ENCODE data around the gene REM2. TPM values are rescaled to one million over a fixed set of nuclear protein-coding genes. Genes with fewer than 3 reads are reported as not detected.

REM2 gene
- total RNA-seq, 1 experiment from 2014 or later, result 0.18 TPM

DNA sequence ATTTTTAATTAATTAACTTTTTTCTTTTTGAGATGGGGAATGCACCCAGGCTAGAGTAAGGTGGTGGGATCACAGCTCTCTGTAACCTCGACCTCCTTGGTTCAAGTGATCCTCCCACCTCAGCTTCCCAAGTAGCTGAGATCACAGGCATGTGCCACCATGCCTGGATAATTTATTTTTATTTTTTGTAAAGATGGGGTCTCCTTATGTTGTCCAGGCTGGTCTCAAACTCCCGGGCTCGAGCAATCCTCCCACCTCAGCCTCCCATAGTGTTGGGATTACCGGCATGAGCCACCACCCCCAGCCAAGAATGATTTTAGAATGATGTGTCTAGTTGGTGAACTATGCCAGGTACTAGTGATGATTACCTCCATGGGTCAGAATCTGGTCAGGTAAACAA lies 18.0 kb upstream of the REM2 start:
- DNase-seq (ENCODE audit: low read depth, low spot score), result no peak
- no peak for TF ChIP-seq SIN3A (IDR thresholded peaks at IDR 0.05; ENCODE audit: borderline replicate concordance, insufficient read depth, low read depth, low read length)
- TF ChIP-seq, protein P1, sequence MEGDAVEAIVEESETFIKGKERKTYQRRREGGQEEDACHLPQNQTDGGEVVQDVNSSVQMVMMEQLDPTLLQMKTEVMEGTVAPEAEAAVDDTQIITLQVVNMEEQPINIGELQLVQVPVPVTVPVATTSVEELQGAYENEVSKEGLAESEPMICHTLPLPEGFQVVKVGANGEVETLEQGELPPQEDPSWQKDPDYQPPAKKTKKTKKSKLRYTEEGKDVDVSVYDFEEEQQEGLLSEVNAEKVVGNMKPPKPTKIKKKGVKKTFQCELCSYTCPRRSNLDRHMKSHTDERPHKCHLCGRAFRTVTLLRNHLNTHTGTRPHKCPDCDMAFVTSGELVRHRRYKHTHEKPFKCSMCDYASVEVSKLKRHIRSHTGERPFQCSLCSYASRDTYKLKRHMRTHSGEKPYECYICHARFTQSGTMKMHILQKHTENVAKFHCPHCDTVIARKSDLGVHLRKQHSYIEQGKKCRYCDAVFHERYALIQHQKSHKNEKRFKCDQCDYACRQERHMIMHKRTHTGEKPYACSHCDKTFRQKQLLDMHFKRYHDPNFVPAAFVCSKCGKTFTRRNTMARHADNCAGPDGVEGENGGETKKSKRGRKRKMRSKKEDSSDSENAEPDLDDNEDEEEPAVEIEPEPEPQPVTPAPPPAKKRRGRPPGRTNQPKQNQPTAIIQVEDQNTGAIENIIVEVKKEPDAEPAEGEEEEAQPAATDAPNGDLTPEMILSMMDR (IDR thresholded peaks at IDR 0.05), result no peak
- TF ChIP-seq TCF7L2 (IDR thresholded peaks at IDR 0.05; ENCODE audit: low read depth, low read length), result no peak
- in situ Hi-C loops (cut with HindIII; ENCODE audit: low pct_unique_long_range_greater_than_20kb, low sequenced_read_pairs), result no loop called here
- no TSS peak for BruUV-seq (replicated peaks)
- POLR2A ChIA-PET, result no interaction called here
- ATAC-seq, result no peak
- CTCF ChIA-PET, result no interaction called here
- Histone ChIP-seq H3K4me1 (ENCODE audit: control insufficient read depth, insufficient read depth, low read length) (no peaks in the 10 kb centered on the region), H3K9me3 (ENCODE audit: control insufficient read depth, insufficient read depth, low read depth, low read length) (no peaks in the 10 kb centered on the region), H3K27ac (ENCODE audit: low read length) (no peak overlapping the region), H3K27me3 (ENCODE audit: control insufficient read depth, insufficient read depth, low read length) (no peaks in the 10 kb centered on the region), H3K4me3 (ENCODE audit: low read depth in 2 of 2, low read length in 2 of 2) (no peak overlapping the region), H3K36me3 (ENCODE audit: control insufficient read depth, insufficient read depth, low read length) (no peaks in the 10 kb centered on the region)
- intact Hi-C loops (cut with micrococcal nuclease; ENCODE audit: unreplicated experiment), result no loop called here

- TF ChIP-seq SIN3A (IDR thresholded peaks at IDR 0.05; ENCODE audit: borderline replicate concordance, insufficient read depth, low read depth, low read length), result no peak
- TF ChIP-seq TCF7L2 (IDR thresholded peaks at IDR 0.05; ENCODE audit: low read depth, low read length), result no peak
- TF ChIP-seq, protein P1 (IDR thresholded peaks at IDR 0.05), result peak; percentile 12; the same call in 1 of the 2 replicates
- ChIA-PET CTCF (interaction anchor here (1.3 kb wide), 1 partner anchor 43 kb away, joined by 7 read pairs; no protein-coding TSS in a partner anchor), POLR2A (no interaction called here)
- no peak for ATAC-seq
- DNase-seq (ENCODE audit: low read depth, low spot score), result no peak
- Histone ChIP-seq H3K9me3 (ENCODE audit: control insufficient read depth, insufficient read depth, low read depth, low read length) (no peaks in the 10 kb centered on the region), H3K36me3 (ENCODE audit: control insufficient read depth, insufficient read depth, low read length) (no peaks in the 10 kb centered on the region), H3K4me3 (ENCODE audit: low read depth in 2 of 2, low read length in 2 of 2) (no peak overlapping the region), H3K27ac (ENCODE audit: low read length) (no peak overlapping the region), H3K4me1 (ENCODE audit: control insufficient read depth, insufficient read depth, low read length) (peaks cover 4% of the 10 kb centered on the region; the same call in 1 of the 2 replicates), H3K27me3 (ENCODE audit: control insufficient read depth, insufficient read depth, low read length) (no peaks in the 10 kb centered on the region)
- no TSS peak for BruUV-seq (replicated peaks)
- in situ Hi-C loops (cut with HindIII; ENCODE audit: low pct_unique_long_range_greater_than_20kb, low sequenced_read_pairs), result no loop called here
- intact Hi-C loops (cut with micrococcal nuclease; ENCODE audit: unreplicated experiment), result no loop called here
Measured at GRCh38 chr14:22865424-22866405, 17.3 kb upstream of the REM2 start.

DNA sequence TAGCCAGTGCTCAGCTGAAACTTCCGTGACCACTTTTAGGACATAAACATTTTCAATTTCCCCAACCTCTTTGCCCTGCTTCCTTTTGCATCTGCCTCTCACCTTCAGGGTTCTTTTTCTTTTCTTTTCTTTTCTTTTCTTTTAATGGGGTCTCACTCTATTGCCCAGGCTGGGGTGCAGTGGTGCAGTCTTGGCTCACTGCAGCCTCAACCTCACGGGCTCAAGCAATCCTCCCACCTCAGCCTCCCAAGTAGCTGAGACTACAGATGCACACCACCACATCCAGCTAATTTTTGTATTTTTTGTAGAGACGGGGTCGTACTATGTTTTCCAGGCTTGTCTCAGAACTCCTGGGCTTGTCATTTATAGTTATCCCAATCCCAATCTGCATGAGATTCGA lies 16.1 kb upstream of the REM2 start:
- DNase-seq (ENCODE audit: low read depth, low spot score) (no peak), ATAC-seq (no peak)
- Histone ChIP-seq H3K4me3 (ENCODE audit: low read depth in 2 of 2, low read length in 2 of 2) (no peak overlapping the region), H3K9me3 (ENCODE audit: control insufficient read depth, insufficient read depth, low read depth, low read length) (no peaks in the 10 kb centered on the region), H3K27me3 (ENCODE audit: control insufficient read depth, insufficient read depth, low read length) (no peaks in the 10 kb centered on the region), H3K36me3 (ENCODE audit: control insufficient read depth, insufficient read depth, low read length) (no peaks in the 10 kb centered on the region), H3K27ac (ENCODE audit: low read length) (no peak overlapping the region), H3K4me1 (ENCODE audit: control insufficient read depth, insufficient read depth, low read length) (peaks cover 8% of the 10 kb centered on the region; the same call in 1 of the 2 replicates)
- no TSS peak for BruUV-seq (replicated peaks)
- POLR2A ChIA-PET, result no interaction called here
- intact Hi-C loops (cut with micrococcal nuclease; ENCODE audit: unreplicated experiment), result no loop called here
- TF ChIP-seq POLR2AphosphoS5 (IDR thresholded peaks at IDR 0.05; ENCODE audit: low read depth, low read length), result no peak
- no peak for TF ChIP-seq SIN3A (IDR thresholded peaks at IDR 0.05; ENCODE audit: borderline replicate concordance, insufficient read depth, low read depth, low read length)
- TF ChIP-seq REST (IDR thresholded peaks at IDR 0.05; ENCODE audit: insufficient read depth in 1 of 2, low read depth in 2 of 2, low read length in 1 of 2), result no peak
- no peak for TF ChIP-seq TCF7L2 (IDR thresholded peaks at IDR 0.05; ENCODE audit: low read depth, low read length)
- TF ChIP-seq, protein P1 (IDR thresholded peaks at IDR 0.05), result no peak
- CTCF ChIA-PET, result interaction anchor here (1.3 kb wide), 1 partner anchor 44 kb away, joined by 7 read pairs; no protein-coding TSS in a partner anchor
- in situ Hi-C loops (cut with HindIII; ENCODE audit: low pct_unique_long_range_greater_than_20kb, low sequenced_read_pairs), result no loop called here
